ENCODE results near the gene PIEZO2.

The PIEZO2 gene

DNA sequence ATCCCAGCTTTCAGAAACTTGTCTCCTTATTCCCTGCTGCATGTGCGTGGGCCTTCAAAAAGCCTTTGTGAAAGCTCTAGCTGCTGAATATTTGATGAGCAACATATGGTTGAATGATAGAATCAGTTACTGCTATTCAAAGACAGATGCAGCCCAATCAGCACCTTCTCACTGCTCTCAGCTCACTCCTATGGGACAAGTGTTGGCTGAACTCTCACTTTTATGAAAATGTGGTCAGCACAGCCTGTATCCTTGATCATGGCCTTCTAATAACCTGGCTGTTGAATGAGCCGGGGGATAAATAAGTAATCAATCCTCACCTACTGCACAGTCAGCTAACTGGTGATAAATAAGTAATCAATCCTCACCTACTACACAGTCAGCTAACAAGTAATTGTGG is 103.2 kb downstream of the PIEZO2 start:
- TF ChIP-seq Cebpa-rat (IDR thresholded peaks at IDR 0.05), result no peak
- Histone ChIP-seq H3K9ac (no peak overlapping the region), H3K4me1 (no peaks in the 10 kb centered on the region), H3K4me2 (no peak overlapping the region), H3K4me3 (no peak overlapping the region), H3K27ac (no peak overlapping the region), H4K20me1 (no peaks in the 10 kb centered on the region), H3K27me3 (no peaks in the 10 kb centered on the region), H3K9me3 (replicated peaks in 1 of 11) (peaks cover 0 to 6% (median 0%) of the 10 kb centered on the region in 11 experiments; a peak in 1 of 22 replicates), H3K36me3 (no peaks in the 10 kb centered on the region)

DNA sequence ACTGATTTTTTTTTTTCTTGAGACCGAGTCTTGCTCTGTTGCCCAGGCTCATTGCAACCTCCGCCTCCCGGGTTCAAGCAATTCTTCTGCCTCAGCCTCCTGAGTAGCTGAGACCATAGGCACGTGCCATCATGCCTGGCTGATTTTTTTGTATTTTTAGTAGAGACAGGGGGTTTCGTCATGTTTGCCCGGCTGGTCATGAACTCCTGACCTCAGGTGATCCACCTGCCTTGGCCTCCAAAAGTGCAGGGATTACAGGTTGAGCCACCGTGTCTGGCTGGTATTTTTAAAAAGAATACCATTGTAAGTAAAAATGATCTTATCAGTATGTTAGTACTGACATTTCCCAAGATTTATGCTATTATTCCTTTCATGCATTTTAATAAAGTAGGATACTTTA is 105.7 kb downstream of the PIEZO2 start:
- peaks cover 0 to 5% (median 0%) of the 10 kb centered on the region in 10 experiments; a peak in 1 of 20 replicates for H3K4me1 ChIP-seq
- no peaks in the 10 kb centered on the region for H3K36me3 ChIP-seq

DNA sequence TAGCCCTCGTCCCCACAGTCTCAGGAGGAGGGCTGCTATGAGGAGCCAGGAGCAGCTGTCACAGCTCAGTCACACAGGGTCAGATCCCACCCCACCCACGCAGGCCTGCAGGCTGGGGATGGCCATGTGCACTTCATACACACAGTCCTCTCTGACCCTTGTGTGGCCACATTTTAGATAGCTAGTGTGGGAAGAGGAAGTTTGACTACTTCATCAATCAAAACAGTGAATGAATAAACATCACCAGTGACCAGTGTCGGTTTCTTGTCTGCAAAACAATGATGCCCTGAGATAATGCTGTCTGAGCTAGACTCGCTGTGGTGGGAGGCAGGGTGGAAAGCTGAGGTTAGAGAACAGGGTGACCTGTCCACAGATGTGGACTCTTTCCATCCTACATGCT is 107.1 kb downstream of the PIEZO2 start:
- Histone ChIP-seq H3K4me1 (peaks cover 0 to 15% (median 0%) of the 10 kb centered on the region in 10 experiments; a peak in 4 of 20 replicates), H3K4me3 (no peak overlapping the region), H3K36me3 (no peaks in the 10 kb centered on the region), H3K9me3 (replicated peaks in 1 of 11) (no peaks in the 10 kb centered on the region), H3K27ac (no peak overlapping the region), H3K9ac (no peak overlapping the region), H4K20me1 (no peaks in the 10 kb centered on the region), H3K27me3 (no peaks in the 10 kb centered on the region), H3K4me2 (no peak overlapping the region)
- TF ChIP-seq Cebpa-rat (IDR thresholded peaks at IDR 0.05), result no peak

More for the DNA sequence above, 105.7 kb downstream of the PIEZO2 start:
- H3K27ac ChIP-seq, result no peak overlapping the region
- H3K9me3 ChIP-seq (replicated peaks in 1 of 11), result no peaks in the 10 kb centered on the region
- no peak overlapping the region for H3K4me2 ChIP-seq
- no peak overlapping the region for H3K4me3 ChIP-seq
- no peaks in the 10 kb centered on the region for H4K20me1 ChIP-seq
- no peak overlapping the region for H3K9ac ChIP-seq
- no peaks in the 10 kb centered on the region for H3K27me3 ChIP-seq
- no peak for TF ChIP-seq Cebpa-rat (IDR thresholded peaks at IDR 0.05)

DNA sequence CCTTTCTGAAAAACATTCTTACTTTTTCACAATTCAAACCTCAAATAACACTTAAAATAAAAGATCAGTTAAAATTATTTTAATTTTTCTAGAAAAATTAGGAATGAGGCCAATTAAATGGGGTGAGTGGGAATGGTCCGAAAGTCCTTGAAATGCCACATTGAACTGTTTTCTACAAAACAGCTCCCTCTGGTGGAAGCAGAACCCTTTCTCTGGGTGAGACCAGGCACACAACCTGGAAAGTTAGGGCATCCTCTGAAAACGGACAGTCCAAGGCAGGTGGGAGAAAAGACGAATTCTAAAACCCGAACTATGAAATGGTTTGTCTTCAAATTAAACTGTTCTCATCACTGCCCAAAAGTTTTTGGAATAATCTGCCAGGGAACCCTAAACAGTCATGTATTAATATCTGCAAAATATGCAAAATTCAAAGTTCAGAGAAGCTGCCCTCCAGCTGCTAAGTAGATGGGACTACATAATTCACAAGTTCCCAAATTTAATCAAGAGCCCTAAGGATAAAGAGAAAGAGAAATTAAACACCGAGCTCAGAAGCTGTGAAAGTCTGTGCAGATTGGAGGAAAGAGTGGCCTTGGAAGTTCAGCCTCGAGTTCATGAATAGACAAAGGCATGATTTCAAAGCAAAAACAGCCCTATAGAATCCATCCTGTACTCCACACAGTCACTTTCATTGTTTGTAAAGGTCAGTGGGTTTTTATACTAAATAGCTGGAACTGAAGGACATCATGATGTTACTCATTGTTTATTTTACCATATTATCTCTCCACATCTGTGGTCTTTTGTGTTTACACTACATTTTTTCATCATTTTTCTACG is 108.3 kb downstream of the PIEZO2 start:
- H4K20me1 ChIP-seq, result no peaks in the 10 kb centered on the region
- no peaks in the 10 kb centered on the region for H3K27me3 ChIP-seq
- H3K27ac ChIP-seq, result no peak overlapping the region
- TF ChIP-seq Cebpa-rat (IDR thresholded peaks at IDR 0.05), result no peak
- no peak overlapping the region for H3K9ac ChIP-seq
- H3K4me2 ChIP-seq, result no peak overlapping the region
- H3K4me1 ChIP-seq, result peaks cover 0 to 15% (median 0%) of the 10 kb centered on the region in 10 experiments; a peak in 4 of 20 replicates
- H3K36me3 ChIP-seq, result no peaks in the 10 kb centered on the region
- H3K4me3 ChIP-seq, result no peak overlapping the region
- no peaks in the 10 kb centered on the region for H3K9me3 ChIP-seq (replicated peaks in 1 of 11)

DNA sequence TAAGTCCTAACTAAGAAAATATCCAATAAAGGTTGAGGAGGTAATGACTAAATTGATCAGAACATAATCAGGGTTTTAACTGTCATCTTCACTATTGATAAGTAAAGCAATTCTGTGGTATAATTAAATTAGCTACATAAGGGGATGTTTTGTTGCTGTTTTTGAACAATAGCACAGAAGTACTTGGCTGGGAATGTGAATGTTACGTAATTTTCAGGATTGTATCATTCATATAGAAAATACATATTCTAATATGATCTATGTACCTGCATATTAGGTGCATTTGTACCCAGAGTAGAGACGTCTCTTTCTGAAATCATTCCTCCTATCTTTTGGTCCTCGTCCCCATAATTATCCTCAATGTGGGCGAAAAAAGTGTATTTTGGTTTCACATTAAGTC is 109.0 kb downstream of the PIEZO2 start:
- Histone ChIP-seq H3K36me3 (no peaks in the 10 kb centered on the region), H3K27ac (no peak overlapping the region), H3K4me3 (no peak overlapping the region), H4K20me1 (no peaks in the 10 kb centered on the region), H3K9me3 (replicated peaks in 1 of 11) (no peaks in the 10 kb centered on the region), H3K9ac (no peak overlapping the region), H3K4me2 (no peak overlapping the region), H3K4me1 (peaks cover 0 to 17% (median 0%) of the 10 kb centered on the region in 10 experiments; a peak in 4 of 20 replicates), H3K27me3 (no peaks in the 10 kb centered on the region)
- TF ChIP-seq Cebpa-rat (IDR thresholded peaks at IDR 0.05), result no peak

DNA sequence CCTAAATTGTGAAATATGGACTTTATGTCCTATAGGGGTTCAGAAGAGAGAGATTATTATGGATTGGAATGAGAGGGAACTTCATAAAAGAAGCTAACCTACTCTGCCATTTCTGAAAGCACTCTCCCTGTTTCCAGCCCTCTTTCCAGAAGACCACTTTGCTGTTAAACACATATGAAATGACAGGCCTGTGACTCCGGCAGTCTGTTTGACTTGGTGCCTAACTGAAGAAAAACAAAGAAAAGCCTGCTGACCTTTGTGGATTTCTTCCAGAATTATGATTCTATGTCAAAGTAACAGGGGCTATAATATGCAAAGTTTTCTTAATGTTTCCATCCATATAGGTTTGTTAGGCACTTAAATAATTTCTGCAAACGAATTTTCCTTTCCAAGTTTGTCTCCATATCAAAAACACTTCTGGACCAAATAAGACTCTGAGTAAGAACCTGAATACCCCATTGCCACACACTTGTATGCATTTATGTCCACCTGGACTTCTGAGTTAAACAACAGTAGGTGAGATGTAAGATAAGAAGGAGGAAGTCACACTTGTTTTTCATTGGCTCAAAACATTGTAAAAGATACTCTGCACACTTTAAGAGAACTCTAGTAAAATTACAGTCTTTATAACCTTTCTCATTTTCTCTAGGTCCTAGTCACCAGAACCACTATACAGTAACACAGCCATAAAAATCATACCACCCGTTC is 111.7 kb downstream of the PIEZO2 start:
- H3K27ac ChIP-seq, result no peak overlapping the region
- peaks cover 0 to 28% (median 0%) of the 10 kb centered on the region in 10 experiments; a peak in 5 of 20 replicates for H3K4me1 ChIP-seq
- H3K4me2 ChIP-seq, result no peak overlapping the region; a peak in 1 of 22 replicates
- H3K36me3 ChIP-seq, result no peaks in the 10 kb centered on the region
- H3K27me3 ChIP-seq, result no peaks in the 10 kb centered on the region
- no peak overlapping the region for H3K9ac ChIP-seq
- H3K4me3 ChIP-seq, result no peak overlapping the region
- no peak for TF ChIP-seq Cebpa-rat (IDR thresholded peaks at IDR 0.05)
- no peaks in the 10 kb centered on the region for H3K9me3 ChIP-seq (replicated peaks in 1 of 11)
- no peaks in the 10 kb centered on the region for H4K20me1 ChIP-seq

DNA sequence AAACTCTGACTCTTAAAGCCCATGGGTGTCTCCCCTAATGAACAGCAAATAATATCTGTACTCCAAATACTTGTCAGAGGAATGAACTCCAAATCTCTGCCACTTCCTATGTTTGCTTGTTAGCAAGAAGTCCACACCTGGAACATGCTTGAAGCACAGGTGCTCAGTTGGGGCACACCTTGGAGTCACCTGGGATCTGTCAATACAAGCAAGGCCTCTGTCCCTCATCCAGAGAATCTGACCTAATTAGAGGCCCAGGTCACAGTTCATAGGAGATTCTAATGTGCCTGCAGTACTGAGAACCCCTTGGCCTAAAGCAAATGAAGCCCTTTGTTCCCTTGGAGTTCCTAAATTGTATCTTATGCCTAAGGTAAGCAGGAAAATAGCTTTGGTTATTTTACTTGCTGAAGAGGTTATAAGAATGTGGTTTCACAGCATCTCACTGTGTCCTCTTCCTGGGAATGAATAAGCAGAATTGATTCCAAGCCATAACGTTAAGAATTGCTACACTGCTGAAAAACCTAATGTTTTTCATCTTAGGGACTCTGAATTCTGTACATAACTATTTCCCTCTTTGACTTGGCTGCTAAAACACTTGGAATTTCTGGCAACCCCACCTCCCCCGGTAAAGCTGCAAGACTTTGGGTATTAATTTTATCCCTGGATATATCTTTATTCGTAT is 113.4 kb downstream of the PIEZO2 start:
- no peaks in the 10 kb centered on the region for H3K27me3 ChIP-seq
- no peak overlapping the region for H3K9ac ChIP-seq
- no peak overlapping the region for H3K4me3 ChIP-seq
- no peaks in the 10 kb centered on the region for H3K36me3 ChIP-seq
- no peak overlapping the region for H3K4me2 ChIP-seq
- no peaks in the 10 kb centered on the region for H3K9me3 ChIP-seq (replicated peaks in 1 of 11)
- no peak overlapping the region for H3K27ac ChIP-seq
- no peak for TF ChIP-seq Cebpa-rat (IDR thresholded peaks at IDR 0.05)
- peaks cover 0 to 28% (median 0%) of the 10 kb centered on the region in 10 experiments; a peak in 5 of 20 replicates for H3K4me1 ChIP-seq
- H4K20me1 ChIP-seq, result no peaks in the 10 kb centered on the region

DNA sequence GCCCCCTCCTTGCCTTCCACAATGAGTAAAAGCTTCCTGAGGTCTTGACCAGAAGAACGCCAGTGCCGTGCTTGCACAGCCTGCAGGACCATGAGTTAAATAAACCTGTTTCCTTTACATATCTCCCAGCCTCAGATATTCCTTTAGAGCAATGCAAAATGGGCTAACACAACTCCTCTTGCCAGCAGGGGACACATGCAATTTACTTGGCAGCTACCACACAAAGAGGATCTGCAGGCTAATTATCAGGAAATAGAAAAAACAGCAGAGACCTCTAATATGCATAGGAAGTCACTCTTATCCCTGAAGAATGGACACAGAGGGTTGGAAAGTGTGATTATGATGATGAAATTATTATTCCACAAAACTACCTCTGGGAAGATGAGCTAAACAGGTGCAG is 114.0 kb downstream of the PIEZO2 start:
- Histone ChIP-seq H3K4me3 (no peak overlapping the region), H4K20me1 (no peaks in the 10 kb centered on the region), H3K9ac (no peak overlapping the region), H3K27ac (no peak overlapping the region), H3K4me2 (peak overlapping the region in 3 of 11 experiments; percentile 16 to 57 (median 33); a peak in 3 of 22 replicates), H3K36me3 (no peaks in the 10 kb centered on the region), H3K9me3 (replicated peaks in 1 of 11) (no peaks in the 10 kb centered on the region), H3K4me1 (peaks cover 0 to 28% (median 0%) of the 10 kb centered on the region in 10 experiments; a peak in 5 of 20 replicates), H3K27me3 (no peaks in the 10 kb centered on the region)
- no peak for TF ChIP-seq Cebpa-rat (IDR thresholded peaks at IDR 0.05)

DNA sequence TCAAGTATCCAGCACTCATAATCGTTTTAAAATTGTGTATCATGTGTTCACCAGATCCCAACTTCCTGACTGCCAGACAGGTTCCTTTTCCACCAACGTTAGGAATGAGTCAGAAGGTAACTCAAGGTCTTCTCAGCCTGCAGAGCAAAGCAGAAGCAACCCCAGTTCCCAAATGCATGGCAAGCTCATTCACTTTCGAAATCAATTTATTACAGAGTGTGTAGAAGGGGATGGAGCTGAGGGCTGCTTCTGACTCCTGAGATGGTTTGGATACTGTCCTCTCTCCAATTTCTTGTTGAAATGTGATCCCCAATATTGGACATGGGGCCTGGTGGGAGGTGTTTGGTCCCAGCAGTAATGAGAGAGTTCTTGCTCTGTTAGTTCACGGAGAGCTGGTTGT is 114.5 kb downstream of the PIEZO2 start:
- no peaks in the 10 kb centered on the region for H4K20me1 ChIP-seq
- no peaks in the 10 kb centered on the region for H3K9me3 ChIP-seq (replicated peaks in 1 of 11)
- no peaks in the 10 kb centered on the region for H3K27me3 ChIP-seq
- H3K4me3 ChIP-seq, result no peak overlapping the region
- H3K4me1 ChIP-seq, result peaks cover 0 to 26% (median 0%) of the 10 kb centered on the region in 10 experiments; a peak in 5 of 20 replicates
- no peaks in the 10 kb centered on the region for H3K36me3 ChIP-seq
- no peak overlapping the region for H3K27ac ChIP-seq
- no peak for TF ChIP-seq Cebpa-rat (IDR thresholded peaks at IDR 0.05)
- H3K9ac ChIP-seq, result no peak overlapping the region
- H3K4me2 ChIP-seq, result peak overlapping the region in 3 of 11 experiments; percentile 16 to 57 (median 33); a peak in 5 of 22 replicates
